GM23248 (cell line): ENCODE measurements around the gene NBEA. TPM values are rescaled to one million over a fixed set of nuclear protein-coding genes. Genes with fewer than 3 reads are reported as not detected.

ENCODE experiments used
- DNase-seq: peaks from one replicate; pipeline ENCODE4 v3.0.0-alpha.2; 2015
- H2AFZ ChIP-seq: fragments of 200-600 bp; sonication (generic); 2 replicates; pipeline ENCODE4 v1.6.1; 2016; ENCODE audit warnings: antibody characterized with exemption
- H3F3A ChIP-seq: fragments of 200-600 bp; sonication (generic); 2 replicates; pipeline ENCODE4 v1.6.1; 2016; ENCODE audit warnings: mild to moderate bottlenecking, antibody characterized with exemption, mixed run types; ENCODE audit not compliant: insufficient read depth
- H3K27ac ChIP-seq: fragments of 200-600 bp; sonication (generic); 2 replicates; pipeline ENCODE4 v1.5.1; 2016; ENCODE audit warnings: mild to moderate bottlenecking
- H3K27me3 ChIP-seq: fragments of 200-600 bp; sonication (generic); replicated peaks from 2 replicates; pipeline ENCODE4 v1.6.1; 2016; ENCODE audit warnings: mild to moderate bottlenecking; ENCODE audit not compliant: insufficient read depth
- H3K36me3 ChIP-seq: fragments of 200-600 bp; sonication (generic); 2 replicates; pipeline ENCODE4 v1.6.1; 2016; ENCODE audit warnings: low read depth, mild to moderate bottlenecking
- H3K4me1 ChIP-seq: fragments of 200-600 bp; sonication (generic); 2 replicates; pipeline ENCODE4 v1.6.1; 2016; ENCODE audit warnings: mild to moderate bottlenecking; ENCODE audit not compliant: insufficient read depth
- H3K4me2 ChIP-seq: fragments of 200-600 bp; sonication (generic); one replicate; pipeline ENCODE4 v1.6.1; 2016; ENCODE audit warnings: mild to moderate bottlenecking; ENCODE audit not compliant: unreplicated experiment
- H3K4me3 ChIP-seq: fragments of 200-600 bp; sonication (generic); 2 replicates; pipeline ENCODE4 v1.5.1; 2016; ENCODE audit warnings: mild to moderate bottlenecking
- H3K79me2 ChIP-seq: fragments of 200-600 bp; sonication (generic); 2 replicates; pipeline ENCODE4 v1.6.1; 2016; ENCODE audit warnings: mild to moderate bottlenecking; ENCODE audit not compliant: insufficient read depth
- H3K9ac ChIP-seq: fragments of 200-600 bp; sonication (generic); 2 replicates; pipeline ENCODE4 v1.6.1; 2016; ENCODE audit warnings: mild to moderate bottlenecking
- H3K9me2 ChIP-seq: fragments of 200-600 bp; sonication (generic); 2 replicates; pipeline ENCODE4 v1.6.1; 2016; ENCODE audit warnings: mixed run types, mild to moderate bottlenecking, moderate library complexity; ENCODE audit not compliant: insufficient read depth
- H3K9me3 ChIP-seq: fragments of 200-600 bp; sonication (generic); one replicate; pipeline ENCODE4 v1.6.1; 2017; ENCODE audit warnings: low read depth
- H4K20me1 ChIP-seq: fragments of 200-600 bp; sonication (generic); 2 replicates; pipeline ENCODE4 v1.6.0; 2016; ENCODE audit not compliant: insufficient read depth
- EZH2 ChIP-seq: fragments of 200-600 bp; sonication (generic); IDR thresholded peaks from 2 replicates; pipeline ENCODE4 v1.6.1; 2018; ENCODE audit warnings: antibody characterized with exemption, mild to moderate bottlenecking; ENCODE audit not compliant: insufficient read depth, poor library complexity, severe bottlenecking
- EZH2phosphoT487 ChIP-seq: fragments of 200-600 bp; sonication (generic); IDR thresholded peaks from 2 replicates; pipeline ENCODE4 v1.6.1; 2018; ENCODE audit warnings: antibody characterized with exemption, moderate library complexity, mild to moderate bottlenecking, low read depth; ENCODE audit not compliant: insufficient read depth
- WGBS, 2 experiments: methylation state at CpG; one replicate each; pipeline ENCODE4 v1.1.6; 2015 to 2017; ENCODE audit warnings: low lambda C conversion rate in 2 of 2, low coverage in 1 of 2; ENCODE audit errors: missing lambda C conversion rate in 2 of 2; 5-methylcytosine and 5-hydroxymethylcytosine counted together
- in situ Hi-C: fragments of 300-500 bp; cut with MboI; formaldehyde crosslinking; loops from 2 replicates; pipeline ENCODE4 v1.15.0; 2020
- polyA plus RNA-seq: library from polyadenylated mRNA; unstranded; fragments of >200 nt; fragmentation: Nextera tagmentation; extraction: Ambion mirVana; gene quantifications from 2 replicates; pipeline ENCODE4 v1.2.1, GENCODE V29; 2016
- total RNA-seq: library from RNA; depleted of rRNA; stranded (reverse); fragments of >200 nt; shearing (Covaris generic); gene quantifications from 2 replicates; pipeline ENCODE4 v1.2.3, GENCODE V29; 2014

NBEA gene
- total and polyA plus RNA-seq, 2 experiments from 2014 or later = 1.9 to 3.7 TPM

DNA sequence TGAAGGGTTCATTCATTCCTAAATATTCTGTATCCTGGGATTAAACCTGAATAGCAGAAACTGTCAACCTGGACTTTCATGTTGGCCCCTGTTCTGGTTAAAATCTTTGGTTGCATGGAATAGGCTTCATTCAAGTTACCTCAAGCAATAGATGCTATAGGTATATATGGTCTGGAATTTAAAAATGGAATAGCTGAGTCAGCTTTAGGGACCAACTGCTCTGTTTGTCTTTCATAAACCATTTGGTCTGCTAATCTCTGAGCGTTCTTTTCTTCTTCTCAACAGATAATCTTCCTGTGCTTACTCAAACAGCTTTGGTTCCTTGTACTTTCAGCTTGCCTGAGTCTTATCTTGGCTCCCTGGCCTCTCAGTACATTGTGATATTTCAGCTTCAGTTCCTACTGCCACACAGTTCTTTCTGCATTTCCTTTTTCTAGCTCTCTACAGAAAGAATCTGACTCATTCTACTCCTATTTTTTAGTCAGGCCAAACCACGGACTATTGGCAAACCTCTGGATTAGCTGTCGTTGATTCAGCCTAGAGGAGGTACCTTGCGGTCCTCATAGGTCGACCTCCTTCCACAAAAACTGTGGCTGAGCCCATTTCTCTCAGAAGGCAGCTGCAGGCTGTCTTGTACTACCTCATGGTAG lies 570.3 kb downstream of the NBEA start:
- Histone ChIP-seq H3K36me3 (no peaks in the 10 kb centered on the region), H3K4me2 (peak overlapping the region; percentile 56), H4K20me1 (no peaks in the 10 kb centered on the region), H3K9ac (no peak overlapping the region), H3K4me3 (0 out of 2 replicates have a peak overlapping the region, but pooled peaks have one; percentile 22), H3K4me1 (peaks cover 12% of the 10 kb centered on the region), H3K9me2 (no peaks in the 10 kb centered on the region; the same call in 1 of the 2 replicates), H3F3A (peaks cover 7% of the 10 kb centered on the region), H3K79me2 (no peaks in the 10 kb centered on the region), H3K27ac (peak overlapping the region; percentile 42), H3K27me3 (no peaks in the 10 kb centered on the region), H2AFZ (peak overlapping the region; percentile 9; the same call in 1 of the 2 replicates), H3K9me3 (no peaks in the 10 kb centered on the region)
- 2 to 8% methylated on average over 5 of the region's 5 CpGs for WGBS, 2 experiments
- peak; percentile 98 for DNase-seq
- in situ Hi-C loops = no loop called here
- TF ChIP-seq EZH2 = no peak
- no peak for TF ChIP-seq EZH2phosphoT487

DNA sequence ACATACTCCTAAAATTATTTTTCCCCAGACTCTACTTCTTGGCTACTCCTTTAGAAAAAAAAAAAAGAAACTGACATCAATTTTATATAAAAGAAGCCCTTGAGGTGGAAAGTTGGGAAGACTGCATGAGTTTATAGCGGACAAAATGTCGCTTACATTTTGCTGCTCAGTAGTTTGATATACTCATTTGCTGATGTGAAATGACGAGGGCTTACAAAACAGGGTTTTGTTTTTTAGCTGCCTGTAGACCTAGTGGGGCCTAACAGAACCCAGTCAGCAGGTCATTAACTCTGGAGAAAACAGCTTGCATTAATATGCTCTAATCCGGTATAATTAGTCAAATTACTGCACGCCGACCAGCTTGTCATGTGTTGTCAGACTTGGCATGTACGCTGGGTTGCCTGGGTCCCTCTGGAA lies 572.0 kb downstream of the NBEA start:
- Histone ChIP-seq H3K27ac (no peak overlapping the region), H3K9me3 (no peaks in the 10 kb centered on the region), H3K36me3 (no peaks in the 10 kb centered on the region), H3K27me3 (no peaks in the 10 kb centered on the region), H3K4me2 (no peak overlapping the region), H4K20me1 (no peaks in the 10 kb centered on the region), H3K79me2 (no peaks in the 10 kb centered on the region), H3K4me1 (peaks cover 12% of the 10 kb centered on the region), H3K9ac (no peak overlapping the region), H2AFZ (no peak overlapping the region), H3K9me2 (no peaks in the 10 kb centered on the region), H3K4me3 (no peak overlapping the region), H3F3A (peaks cover 7% of the 10 kb centered on the region)
- WGBS, 2 experiments = 85 to 92% methylated on average over 7 of the region's 7 CpGs
- in situ Hi-C loops = no loop called here
- TF ChIP-seq EZH2 (no peak), EZH2phosphoT487 (no peak)
- no peak for DNase-seq

DNA sequence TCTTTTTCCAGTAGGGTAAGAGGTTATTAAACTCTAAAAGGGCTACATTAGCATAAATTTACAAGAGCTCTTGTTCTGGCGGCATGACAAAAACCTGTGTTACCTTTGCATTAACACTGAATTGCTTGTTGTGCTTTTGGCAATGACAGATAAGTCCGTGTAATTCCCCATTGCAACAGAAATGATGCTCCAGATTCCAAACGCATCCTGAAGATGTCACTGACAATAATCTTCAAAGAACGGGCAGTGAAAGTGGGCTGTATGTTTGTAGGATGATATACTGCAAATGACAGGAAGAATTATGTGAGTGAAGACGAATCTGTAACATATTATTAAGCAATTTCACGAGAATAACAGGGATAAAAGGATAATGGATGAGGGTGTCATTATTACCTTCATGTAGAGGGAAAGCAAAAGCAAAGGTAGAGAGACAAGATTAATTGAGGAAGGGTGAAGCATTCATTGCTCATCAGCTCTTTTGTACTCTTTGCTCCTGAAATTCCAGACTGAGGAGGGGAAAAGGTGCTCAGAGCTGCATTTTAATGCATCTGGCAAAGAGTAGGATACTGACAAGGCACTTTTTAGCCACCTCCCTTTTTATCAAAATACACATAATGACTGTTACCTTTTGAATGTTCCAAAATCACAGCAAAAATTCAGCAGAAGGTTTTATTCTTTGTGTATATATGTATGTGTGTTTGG lies 572.9 kb downstream of the NBEA start:
- Histone ChIP-seq H3K79me2 (no peaks in the 10 kb centered on the region), H3K4me2 (no peak overlapping the region), H3K9me3 (no peaks in the 10 kb centered on the region), H3K4me1 (peaks cover 12% of the 10 kb centered on the region), H4K20me1 (no peaks in the 10 kb centered on the region), H3K9me2 (no peaks in the 10 kb centered on the region), H3K4me3 (no peak overlapping the region), H3F3A (peaks cover 7% of the 10 kb centered on the region), H3K9ac (no peak overlapping the region), H3K27ac (no peak overlapping the region), H3K36me3 (no peaks in the 10 kb centered on the region), H3K27me3 (no peaks in the 10 kb centered on the region), H2AFZ (no peak overlapping the region)
- no peak for DNase-seq
- no peak for TF ChIP-seq EZH2
- TF ChIP-seq EZH2phosphoT487 = no peak
- in situ Hi-C loops = no loop called here
- WGBS, 2 experiments = 52 to 54% methylated on average over 6 of the region's 6 CpGs

DNA sequence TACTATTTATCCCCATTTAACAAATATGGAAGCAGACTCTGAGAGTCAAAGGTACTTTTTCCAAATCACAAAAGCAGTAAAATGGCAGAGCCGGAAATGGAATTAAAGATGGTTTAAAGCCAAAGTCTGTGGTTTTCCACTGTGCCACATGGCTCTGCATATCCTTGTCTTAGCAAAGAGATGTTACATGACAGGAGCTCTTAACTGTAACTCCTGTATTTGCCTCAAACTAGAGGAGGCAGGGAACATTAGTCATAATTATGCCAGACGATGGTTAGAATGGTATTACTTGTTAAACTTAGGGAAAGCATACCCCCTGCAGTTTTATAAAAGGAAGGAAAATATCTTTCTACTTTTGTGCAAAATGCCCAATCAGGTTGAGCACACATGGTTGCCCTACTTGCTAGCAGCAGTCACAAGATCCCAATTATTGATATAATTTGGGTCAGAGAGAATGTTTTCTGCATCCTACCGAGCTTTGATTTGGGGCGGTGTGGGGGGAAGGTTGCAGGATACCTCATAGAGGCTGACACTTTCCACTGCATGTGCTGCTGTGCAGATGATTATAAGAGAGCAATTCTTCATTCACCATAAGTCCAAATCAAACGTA lies 576.4 kb downstream of the NBEA start:
- H3K4me3 ChIP-seq = no peak overlapping the region
- H3F3A ChIP-seq = no peaks in the 10 kb centered on the region
- H3K9me2 ChIP-seq = no peaks in the 10 kb centered on the region
- no peak overlapping the region for H3K4me2 ChIP-seq
- in situ Hi-C loops = no loop called here
- TF ChIP-seq EZH2phosphoT487 = no peak
- TF ChIP-seq EZH2 = no peak
- H3K36me3 ChIP-seq = no peaks in the 10 kb centered on the region
- no peaks in the 10 kb centered on the region for H3K79me2 ChIP-seq
- no peak overlapping the region for H2AFZ ChIP-seq
- H3K27ac ChIP-seq = no peak overlapping the region
- no peaks in the 10 kb centered on the region for H3K9me3 ChIP-seq
- no peak overlapping the region for H3K9ac ChIP-seq
- no peaks in the 10 kb centered on the region for H3K27me3 ChIP-seq
- H3K4me1 ChIP-seq = no peaks in the 10 kb centered on the region
- no peaks in the 10 kb centered on the region for H4K20me1 ChIP-seq
- WGBS, 2 experiments = 83 to 92% methylated on average over 5 of the region's 5 CpGs
- DNase-seq = no peak
